Gastrocnemius medialis (tissue), 4 donors: ENCODE measurements around the gene DSEL.

ENCODE experiments used
- CTCF ChIP-seq, 5 experiments: fragments of 450-650 bp in 3 of 5; fragments of 200-600 bp in 2 of 5; sonication (generic) in 2 of 5; IDR thresholded peaks in 4 of 5; conservative IDR thresholded peaks in 1 of 5; 1 replicate in 4 of 5; 2 replicates in 1 of 5; pipeline ENCODE4 v1.5.1; 2016 to 2019; ENCODE audit warnings: antibody characterized with exemption in 5 of 5, mild to moderate bottlenecking in 3 of 5, moderate library complexity in 3 of 5
- POLR2A ChIP-seq, 2 donors: fragments of 450-650 bp; IDR thresholded peaks; one replicate each; pipeline ENCODE4 v1.6.1; 2017; ENCODE audit warnings: antibody characterized with exemption in 2 of 2, mild to moderate bottlenecking in 2 of 2, moderate library complexity in 2 of 2

DNA sequence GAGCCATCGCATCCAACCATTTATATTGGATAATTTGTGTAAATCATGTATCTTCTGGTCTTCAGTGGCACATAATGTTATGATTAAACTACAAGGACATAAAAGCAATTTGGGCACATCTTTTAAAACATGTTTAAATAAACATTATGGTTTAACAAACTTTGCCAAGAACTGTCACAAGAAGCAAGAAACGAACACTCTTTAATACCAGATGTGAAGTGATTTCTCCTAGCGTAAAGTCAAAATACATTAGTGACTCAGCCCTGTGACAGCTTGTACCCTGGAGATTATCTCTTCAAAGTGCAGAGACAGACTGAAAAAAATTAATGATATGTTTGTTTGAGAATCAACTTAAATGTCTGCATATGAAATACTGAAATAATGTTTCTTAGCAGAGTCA lies 39.9 kb downstream of the DSEL start:
- no peak for TF ChIP-seq CTCF (IDR thresholded peaks at IDR 0.05 in 4 of 5, conservative IDR thresholded peaks at IDR 0.05 in 1 of 5)
- TF ChIP-seq POLR2A (IDR thresholded peaks at IDR 0.05), result no peak
